K562 (cell line): ENCODE data around the gene HRG. TPM values are rescaled to one million over a fixed set of nuclear protein-coding genes. Genes with fewer than 3 reads are reported as not detected.

Experiments
- CHD7 ChIP-seq: fragments of 200-600 bp; sonication (generic); IDR thresholded peaks from one replicate; pipeline ENCODE4 v1.6.1; 2012; ENCODE audit warnings: mild to moderate bottlenecking, low read depth, low read length, inconsistent platforms
- CTBP1 ChIP-seq: fragments of 450-650 bp; IDR thresholded peaks from 2 replicates; pipeline ENCODE4 v1.6.1; 2016; ENCODE audit warnings: borderline replicate concordance
- NR2C2 ChIP-seq, 2 experiments: fragments of 200-800 bp in 1 of 2; sonication (Bioruptor generic) in 1 of 2; sonication (generic) in 1 of 2; formaldehyde crosslinking in 1 of 2; IDR thresholded peaks; 2 replicates each; pipeline versions ENCODE4 v1.6.1 to v1.8.0; 2016 to 2022; ENCODE audit warnings: mild to moderate bottlenecking in 1 of 2, missing compliant biosample characterization in 1 of 2, missing genetic modification characterization in 1 of 2, missing genetic modification reagents in 1 of 2
- PHF8 ChIP-seq: fragments of 200-600 bp; sonication (generic); IDR thresholded peaks from 2 replicates; pipeline ENCODE4 v1.6.1; 2012; ENCODE audit warnings: mixed run types, mild to moderate bottlenecking, inconsistent platforms, low read length, moderate library complexity, borderline replicate concordance
- ZBTB40 ChIP-seq, 2 experiments: fragments of 450-650 bp in 1 of 2; sonication (generic) in 1 of 2; formaldehyde crosslinking in 1 of 2; IDR thresholded peaks; 2 replicates each; pipeline versions ENCODE4 v1.7.1 to v1.9.0; 2016 to 2022; ENCODE audit warnings: inconsistent platforms in 1 of 2, mild to moderate bottlenecking in 1 of 2, missing genetic modification reagents in 1 of 2
- polyA plus RNA-seq, 8 experiments: library from polyadenylated mRNA; depleted of rRNA in 4 of 8; stranded (reverse) in 5 of 8; unstranded in 3 of 8; fragments of >200 nt; fragmentation: Nextera tagmentation in 2 of 8; fragmentation: Illumina TruSeq in 1 of 8; extraction: Ambion mirVana in 2 of 8; extraction: Trizol in 1 of 8; gene quantifications; 2 replicates each; pipeline versions ENCODE4 v1.2.1 to v1.2.3, GENCODE V29; 2011 to 2014; ENCODE audit warnings: inconsistent platforms in 1 of 8, missing spikeins in 1 of 8
- total RNA-seq, 7 experiments: library from RNA; depleted of rRNA in 6 of 7; stranded (reverse); fragments of >200 nt in 6 of 7; fragmentation: Illumina TruSeq in 2 of 7; extraction: Trizol in 2 of 7; gene quantifications; 2 replicates each; pipeline versions ENCODE4 v1.2.1 to v1.2.3, GENCODE V29; 2011 to 2021; ENCODE audit warnings: low replicate concordance in 1 of 7

Gene HRG
- total and polyA plus RNA-seq, 9 of the 15 experiments (the other 6 are each of a cell fraction or from before 2014, with no cell fraction given) = not detected

- no peak for TF ChIP-seq CHD7
- no peak for TF ChIP-seq CTBP1
- TF ChIP-seq ZBTB40 (IDR thresholded peaks at IDR 0.05) = no peak
- no peak for TF ChIP-seq ZBTB40 (CRISPR knock-in tag; IDR thresholded peaks at IDR 0.05)
- no peak for TF ChIP-seq PHF8
- no peak for TF ChIP-seq NR2C2 (CRISPR knock-in tag; IDR thresholded peaks at IDR 0.05)
- no peak for TF ChIP-seq NR2C2 (tag; IDR thresholded peaks at IDR 0.05)
Measured at GRCh38 chr3:186639778-186640472, 25.9 kb upstream of the HRG start, which contains the start of gene FETUB (continued).
